H54 (cell line): ENCODE results near the gene RAB7A.

ENCODE experiments used
- DNase-seq: peaks from one replicate; pipeline ENCODE4 v3.0.0; 2011; ENCODE audit warnings: low spot score, mixed read lengths; ENCODE audit not compliant: insufficient read length
- FAIRE-seq: peaks from 3 replicates; lab custom pipeline; 2011; peaks lifted over from hg19 to GRCh38; lab: Jason Lieb, UNC
- POLR2A ChIP-seq: IDR thresholded peaks from 2 replicates; pipeline ENCODE4 v1.6.1; 2011; ENCODE audit warnings: low read depth, mild to moderate bottlenecking, low read length

Gene RAB7A

DNA sequence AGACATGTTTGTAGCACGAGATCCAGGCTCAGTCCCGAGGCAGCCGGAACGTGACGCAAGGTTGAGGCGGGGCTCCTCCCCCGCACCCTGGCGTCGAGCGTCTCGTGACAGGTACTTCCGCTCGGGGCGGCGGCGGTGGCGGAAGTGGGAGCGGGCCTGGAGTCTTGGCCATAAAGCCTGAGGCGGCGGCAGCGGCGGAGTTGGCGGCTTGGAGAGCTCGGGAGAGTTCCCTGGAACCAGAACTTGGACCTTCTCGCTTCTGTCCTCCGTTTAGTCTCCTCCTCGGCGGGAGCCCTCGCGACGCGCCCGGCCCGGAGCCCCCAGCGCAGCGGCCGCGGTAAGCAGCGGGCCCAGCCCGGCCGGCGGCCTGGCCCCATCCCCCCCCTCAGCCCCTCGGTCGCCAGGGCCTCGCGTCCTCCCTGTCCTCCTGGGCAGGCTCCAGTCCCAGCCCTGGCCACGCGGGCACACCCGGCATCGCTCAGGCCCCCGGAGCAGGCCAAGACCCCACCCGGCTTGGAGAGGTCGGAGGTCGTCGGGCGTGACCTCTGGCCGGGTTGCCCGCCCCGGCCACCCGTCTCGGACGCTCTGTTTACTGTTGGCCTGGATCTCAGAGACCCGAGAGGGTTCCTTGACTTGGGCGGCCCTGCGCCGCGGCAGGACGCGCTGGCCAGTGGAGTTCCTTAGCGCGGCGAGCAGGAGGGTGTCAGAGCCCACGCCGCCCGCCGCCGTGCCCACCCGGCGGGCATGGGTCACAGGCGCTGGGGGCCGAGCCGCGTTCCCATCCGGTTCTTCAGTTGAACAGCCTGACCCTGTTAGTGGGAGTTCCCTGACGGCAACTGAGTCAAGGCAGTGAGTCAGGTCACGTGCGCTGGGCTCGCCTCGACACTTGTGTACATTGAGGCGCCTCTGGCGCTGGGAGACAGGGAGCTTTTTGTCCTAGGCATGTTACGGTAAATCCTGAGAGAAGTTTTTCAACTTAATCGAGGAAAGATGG lies at the start of gene RAB7A:
Gene RAB7A (plus strand): TSS at position 161 of the 994 bp plus-strand sequence. CDS start 69,185 bp downstream, outside the sequence.
- peak; percentile 76 for TF ChIP-seq POLR2A
- FAIRE-seq (peak; percentile 90), DNase-seq (peak; percentile 96)

DNA sequence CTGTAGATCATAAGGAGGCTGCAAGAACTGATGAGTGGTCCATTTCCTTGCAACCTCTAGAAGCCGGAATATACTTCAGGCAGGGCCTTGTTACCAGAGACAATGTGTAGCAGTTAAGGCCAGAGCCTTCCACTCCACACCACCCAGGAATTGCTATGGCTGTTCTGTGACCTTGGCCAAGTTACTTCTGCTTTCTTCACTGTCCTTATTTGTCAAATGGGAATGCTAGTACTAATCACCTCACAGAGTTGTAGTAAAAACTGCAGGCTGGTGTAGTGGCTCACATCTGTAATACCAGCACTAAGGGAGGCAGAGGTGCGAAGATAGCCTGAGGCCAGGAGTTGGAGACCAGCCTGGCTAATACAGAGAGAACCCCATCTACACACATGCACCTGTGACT lies 46.6 kb upstream of the RAB7A start:
- no peak for DNase-seq
- no peak for FAIRE-seq
- TF ChIP-seq POLR2A = no peak

DNA sequence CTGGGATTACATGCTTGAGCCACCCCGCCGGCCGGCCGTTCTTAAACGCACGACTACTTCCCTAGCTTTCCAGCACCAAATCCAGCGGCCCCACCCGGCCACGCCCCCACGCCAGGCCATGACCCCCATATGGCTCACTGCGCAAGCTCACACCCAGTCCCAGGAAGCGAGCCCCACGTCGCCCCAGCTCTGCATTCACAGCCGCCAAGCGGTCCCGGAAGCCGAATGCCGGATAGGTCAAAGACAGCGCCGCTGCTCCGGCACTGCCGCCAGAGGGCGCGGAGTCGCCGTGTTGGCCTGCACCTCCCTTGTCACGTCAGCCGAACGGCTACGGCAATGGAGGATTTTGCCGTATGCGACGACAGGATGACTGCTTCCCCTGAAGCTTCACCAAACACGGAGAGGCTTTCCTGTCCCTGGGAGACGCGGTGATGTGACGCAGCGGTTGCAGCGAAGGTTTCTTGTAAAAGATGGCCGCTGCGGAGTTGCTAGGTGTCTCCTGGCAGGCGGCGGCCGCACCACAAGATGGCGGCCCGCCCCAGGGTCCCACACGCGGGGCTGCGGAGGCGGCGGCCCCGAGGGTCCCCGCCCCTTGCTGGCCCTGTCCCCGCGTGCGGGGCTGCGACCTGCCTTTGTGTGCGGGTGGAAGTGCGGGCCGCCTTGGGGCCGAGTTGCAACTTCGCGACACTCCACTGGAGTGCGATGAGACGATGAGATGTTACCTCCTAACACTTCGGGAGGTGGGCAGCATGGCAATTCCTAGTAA lies 45.2 kb upstream of the RAB7A start:
- TF ChIP-seq POLR2A = peak; percentile 87
- peak; percentile 98 for DNase-seq
- no peak for FAIRE-seq

DNA sequence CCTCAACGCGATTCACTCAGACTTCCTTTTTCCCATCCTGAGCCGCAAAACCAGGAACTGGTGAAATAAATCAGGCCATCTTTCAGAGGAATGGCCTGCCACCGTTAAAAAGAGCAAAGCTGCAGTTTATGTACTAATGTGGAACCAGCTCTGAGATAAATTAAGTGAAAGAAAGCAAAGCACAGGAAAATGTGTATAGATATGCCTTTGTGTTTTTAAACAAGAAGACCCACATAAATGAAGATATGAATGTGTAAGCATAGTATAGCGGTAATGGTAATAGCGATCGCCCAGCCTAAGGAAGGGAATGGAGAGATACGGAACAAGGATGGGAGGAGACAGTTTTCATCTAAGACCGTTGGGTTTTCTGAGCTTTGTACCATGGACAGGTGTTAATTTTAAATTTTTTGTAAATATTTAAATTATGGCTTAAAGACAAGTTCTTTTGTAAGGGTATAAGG lies 44.6 kb upstream of the RAB7A start:
- FAIRE-seq = no peak
- no peak for DNase-seq
- no peak for TF ChIP-seq POLR2A

DNA sequence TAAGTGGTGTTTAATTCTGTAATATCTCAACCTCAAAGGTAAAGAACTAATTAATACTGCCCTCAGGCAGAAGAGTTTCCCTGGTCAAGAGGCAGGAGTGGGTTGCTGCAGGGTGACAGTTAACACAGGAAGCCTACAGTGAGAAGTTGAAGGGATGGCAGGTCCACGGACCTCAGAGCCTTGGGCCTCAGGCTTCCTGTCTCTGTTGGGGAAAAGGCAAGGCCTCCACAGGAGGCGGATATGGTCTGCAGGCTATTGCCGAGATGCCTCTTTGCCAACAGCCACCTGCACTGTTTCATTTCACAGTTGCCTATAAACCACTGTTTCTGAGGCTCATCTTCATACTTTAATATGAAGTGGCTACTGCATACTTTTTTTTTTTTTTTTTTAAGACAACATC lies 42.0 kb upstream of the RAB7A start:
- TF ChIP-seq POLR2A = no peak
- DNase-seq (no peak), FAIRE-seq (no peak)

DNA sequence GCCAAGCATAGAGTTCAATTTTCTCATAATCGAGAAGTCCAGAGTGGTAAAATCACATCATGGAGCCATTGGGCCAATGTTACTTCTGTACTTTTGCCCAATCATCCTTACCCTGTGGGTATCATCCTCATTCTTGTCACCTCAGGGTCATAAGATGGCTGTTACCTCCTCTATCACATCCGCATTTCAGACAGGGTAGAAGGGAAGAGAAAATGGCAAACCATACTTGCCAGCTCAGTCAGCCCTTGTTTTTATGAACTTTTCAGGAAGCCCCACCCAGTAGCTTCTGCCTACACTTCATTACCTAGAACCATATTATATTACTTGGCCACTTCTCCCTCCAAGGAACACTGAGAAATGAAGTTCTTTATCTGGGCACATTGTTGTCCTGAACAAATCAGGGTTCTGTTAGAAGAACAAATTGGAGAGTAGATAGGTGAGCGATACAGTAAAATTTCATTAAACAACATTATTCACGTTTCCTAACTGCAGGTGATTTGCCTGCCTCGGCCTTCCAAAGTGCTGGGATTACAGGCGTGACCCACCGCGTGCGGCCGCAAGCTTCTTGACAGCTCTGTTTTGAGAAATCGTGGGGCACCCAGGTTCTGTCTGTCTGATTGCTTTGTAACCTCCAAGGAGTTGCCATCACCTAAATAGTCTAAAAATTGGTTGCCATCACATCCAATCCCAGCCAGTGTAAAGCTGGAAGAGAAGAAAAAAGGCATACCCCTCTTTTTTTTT lies 40.8 kb upstream of the RAB7A start:
- FAIRE-seq (no peak), DNase-seq (no peak)
- TF ChIP-seq POLR2A = no peak

DNA sequence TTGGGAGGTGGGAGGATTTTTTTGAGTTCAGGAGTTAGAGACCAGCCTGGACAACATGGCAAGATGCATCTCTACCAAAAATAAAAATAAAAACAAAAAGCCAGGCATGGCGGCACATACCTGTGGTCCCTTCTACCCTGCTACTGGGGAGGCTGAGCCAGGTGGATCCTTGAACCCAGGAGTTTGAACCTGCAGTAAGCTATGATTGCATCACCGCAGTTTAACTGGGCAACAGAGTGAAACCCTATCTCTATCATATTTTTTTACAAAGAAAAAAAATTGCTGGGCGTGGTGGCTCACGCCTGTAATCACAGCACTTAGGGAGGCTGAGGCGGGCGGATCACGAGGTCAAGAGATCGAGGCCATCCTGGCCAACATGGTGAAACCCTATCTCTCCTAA lies 39.5 kb upstream of the RAB7A start:
- DNase-seq (no peak), FAIRE-seq (no peak)
- TF ChIP-seq POLR2A = no peak

DNA sequence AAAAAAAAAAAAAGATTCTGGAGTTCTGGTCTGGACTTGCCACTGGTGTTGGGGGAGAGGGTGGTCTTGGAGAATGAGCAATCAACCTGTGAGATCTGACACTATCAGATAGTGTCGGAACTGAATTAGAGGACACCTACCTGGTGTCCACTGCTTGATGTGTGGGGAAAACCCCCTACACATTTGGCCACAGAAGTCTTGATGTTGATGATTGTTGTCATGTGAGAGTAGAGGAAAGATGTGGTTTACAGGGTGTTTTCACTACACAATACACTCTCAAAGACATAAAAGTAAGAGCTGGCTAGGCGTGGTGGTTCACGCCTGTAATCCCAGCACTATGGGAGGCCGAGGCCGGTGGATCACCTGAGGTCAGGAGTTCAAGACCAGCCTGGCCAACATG lies 36.9 kb upstream of the RAB7A start:
- no peak for TF ChIP-seq POLR2A
- FAIRE-seq = no peak
- no peak for DNase-seq

DNA sequence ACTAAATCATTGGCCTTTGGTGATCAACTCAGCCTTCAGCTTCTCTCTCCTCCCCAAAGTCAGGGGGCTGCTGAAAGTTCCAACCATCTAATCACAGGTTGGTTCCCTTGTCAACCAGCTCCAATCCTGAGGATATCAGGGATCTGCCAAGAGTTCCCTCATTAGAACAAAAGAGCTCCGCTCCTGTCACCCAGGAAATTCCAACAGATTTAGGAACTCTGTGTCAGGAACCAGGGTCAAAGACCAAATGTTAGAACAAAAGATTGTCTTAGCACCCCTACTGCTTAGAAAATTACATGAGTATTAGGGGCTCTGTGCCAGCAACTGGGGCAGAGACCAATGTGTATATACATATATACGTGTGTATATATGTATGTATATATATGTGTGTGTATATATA lies 32.3 kb upstream of the RAB7A start:
- FAIRE-seq (no peak), DNase-seq (no peak)
- TF ChIP-seq POLR2A = no peak

DNA sequence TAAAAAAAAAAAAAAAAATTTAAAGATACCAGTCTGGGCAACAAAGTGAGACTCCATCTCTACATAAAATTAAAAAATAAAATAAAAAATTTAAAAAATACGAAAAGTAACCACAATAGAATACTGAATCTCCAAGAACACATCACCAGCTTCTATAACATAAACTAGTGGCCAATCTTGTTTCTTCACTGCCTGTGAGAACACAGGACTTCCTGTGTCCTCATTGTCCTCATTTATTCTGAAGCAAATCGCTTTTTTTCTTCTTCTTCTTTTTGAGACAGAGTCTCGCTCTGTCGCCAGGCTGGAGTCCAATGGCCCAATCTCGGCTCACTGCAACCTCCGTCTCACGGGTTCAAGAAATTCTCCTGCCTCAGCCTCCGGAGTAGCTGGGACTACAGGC lies 28.6 kb upstream of the RAB7A start:
- DNase-seq = no peak
- no peak for FAIRE-seq
- TF ChIP-seq POLR2A = no peak

DNA sequence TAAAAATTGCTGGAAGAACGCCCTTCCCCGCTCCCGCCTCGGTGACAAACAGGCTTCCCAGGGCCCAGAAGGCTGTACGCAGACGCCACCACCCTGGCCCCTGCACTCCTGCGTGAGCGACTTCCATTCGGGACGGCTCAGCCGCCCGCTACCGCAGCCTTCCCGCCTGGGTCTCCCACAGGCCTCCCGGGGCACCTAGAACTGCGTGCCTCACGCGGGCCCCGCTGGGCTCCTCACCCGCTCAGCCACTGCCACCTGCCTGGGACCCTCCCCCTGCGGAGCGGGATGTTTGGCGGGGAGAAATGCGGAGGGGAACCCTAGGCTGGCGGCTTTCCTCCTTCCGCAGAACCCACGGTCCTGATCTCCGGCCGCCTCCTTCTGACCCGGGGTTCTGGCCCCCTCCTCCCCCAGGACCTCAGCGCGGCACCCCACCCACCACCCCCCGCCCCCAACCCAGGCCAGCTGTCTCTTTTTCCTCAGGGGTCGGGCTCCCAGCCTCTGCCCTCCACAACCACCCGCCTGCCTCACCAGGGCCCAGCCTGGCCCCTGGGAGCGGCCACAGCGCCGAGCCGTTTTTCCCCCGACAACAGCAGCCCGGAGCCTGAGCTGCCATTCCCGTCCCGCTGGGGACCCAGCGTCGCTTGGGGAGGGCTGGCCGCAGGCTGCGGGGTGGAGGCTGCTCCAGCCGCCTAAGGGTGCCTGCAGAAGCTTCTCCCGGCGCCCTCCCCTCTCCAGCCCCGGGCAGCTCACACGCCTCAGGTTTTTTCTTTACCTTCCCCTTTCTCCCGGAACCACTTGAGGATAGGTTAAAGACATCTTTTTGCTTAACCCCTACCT lies 27.6 kb upstream of the RAB7A start:
- no peak for DNase-seq
- TF ChIP-seq POLR2A = no peak
- FAIRE-seq = no peak

DNA sequence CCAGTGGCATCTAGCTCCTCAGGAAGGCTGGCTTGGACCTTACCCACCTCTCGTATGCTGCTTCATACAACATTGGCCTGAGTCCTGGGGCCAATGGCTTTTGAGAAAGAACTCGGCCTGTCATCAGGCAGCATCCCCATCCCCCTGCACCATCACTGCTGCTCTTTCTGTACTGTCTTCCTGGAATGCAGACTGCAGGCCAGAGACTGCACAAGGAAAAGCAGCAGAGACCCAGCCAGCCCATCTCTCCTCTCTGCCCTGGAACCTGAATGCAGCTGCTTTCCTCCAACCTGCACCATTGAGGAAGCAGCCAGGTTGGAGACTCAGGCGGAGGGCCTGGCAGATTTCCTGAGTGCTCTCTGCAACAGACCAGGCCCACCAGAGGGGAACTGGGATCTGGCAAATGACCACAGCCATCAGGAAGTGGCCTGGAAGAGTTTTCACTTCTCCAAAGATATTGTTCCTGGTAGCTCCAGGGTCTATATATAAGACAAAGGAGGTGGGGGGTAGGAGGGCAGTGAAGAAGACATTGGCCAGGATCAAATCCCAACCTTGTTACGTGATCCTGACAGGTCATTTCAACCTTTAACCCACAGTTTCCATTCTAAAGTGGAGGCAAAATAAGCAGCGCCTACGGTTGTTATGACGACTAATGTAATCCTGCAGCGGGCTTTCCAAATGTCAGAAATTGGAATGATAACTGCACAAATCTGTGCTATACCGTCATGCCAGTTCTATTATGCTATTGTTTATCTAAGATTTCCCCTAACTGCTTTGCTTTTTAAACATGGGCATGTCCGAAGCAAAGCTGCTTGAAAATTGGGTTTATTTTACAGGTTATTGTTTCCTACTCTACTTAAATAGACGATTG lies 24.4 kb upstream of the RAB7A start:
- FAIRE-seq (no peak), DNase-seq (no peak)
- no peak for TF ChIP-seq POLR2A

DNA sequence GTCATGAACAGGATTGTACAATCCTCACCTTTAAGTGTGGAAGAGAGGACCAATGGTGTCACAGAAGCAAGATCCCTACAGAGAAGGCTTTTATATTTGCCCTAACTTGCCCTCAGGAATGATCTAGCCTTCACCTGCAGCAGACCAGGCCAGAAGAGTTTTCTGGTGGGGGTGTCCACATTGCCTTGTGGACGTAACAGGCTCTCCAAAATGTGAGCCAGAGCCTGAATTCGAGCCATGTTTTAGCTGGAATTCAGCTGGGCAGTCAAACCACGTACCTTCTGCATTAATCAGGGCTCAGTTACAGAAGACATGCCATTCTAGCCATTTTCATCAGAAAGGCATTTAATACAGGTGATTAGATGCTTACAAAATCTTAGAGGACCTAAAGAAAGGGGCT lies 23.6 kb upstream of the RAB7A start:
- FAIRE-seq (no peak), DNase-seq (no peak)
- TF ChIP-seq POLR2A = no peak
